ENCODE data around the gene TCEA3. TPM values are rescaled to one million over a fixed set of nuclear protein-coding genes. Genes with fewer than 3 reads are reported as not detected.

The TCEA3 gene
- total and polyA plus RNA-seq, 7 donors = 70.2 to 301 (median 195) TPM

- intact Hi-C loops (cut with DNase I) = no loop called here
- no peaks in the 10 kb centered on the region for H3K9me3 ChIP-seq
- no peaks in the 10 kb centered on the region for H3K4me1 ChIP-seq
- peaks cover 10 to 99% of the 10 kb centered on the region in 2 donors for H3K36me3 ChIP-seq (ENCODE audit: insufficient read depth in 1 of 2, low read depth in 1 of 2)
- ATAC-seq (no peak), DNase-seq (no peak)
- 85 to 93% (median 87%) methylated on average over 8 of the region's 8 CpGs for WGBS, 3 donors
- TF ChIP-seq CTCF (IDR thresholded peaks at IDR 0.05) = no peak
- no peak overlapping the region for H3K27ac ChIP-seq
- no peak overlapping the region for H3K4me3 ChIP-seq
- no peaks in the 10 kb centered on the region for H3K27me3 ChIP-seq (ENCODE audit: insufficient read depth in 3 of 3, low read length in 2 of 3)
These were observed 92.8 kb downstream of the TCEA3 start for GRCh38 chr1:23331713-23332112.

Other genes with a start within 250 kb of the TCEA3 start
- gene HTR1D, start 207.2 kb downstream of the TCEA3 start, total RNA-seq = not detected
- under 1 TPM in 2 of 3 donors, not detected in 1; 0.03 to 0.06 TPM for gene HTR1D, start 207.2 kb downstream of the TCEA3 start, polyA plus RNA-seq
- gene HNRNPR, start 80.5 kb downstream of the TCEA3 start, total RNA-seq = 10 to 100 TPM; 39.8 to 81.0 (median 71.4) TPM
- 100 to 1,000 TPM in 1 of 3 donors, 10 to 100 TPM in 2; 46.3 to 107 (median 94.0) TPM for gene HNRNPR, start 80.5 kb downstream of the TCEA3 start, polyA plus RNA-seq
- 10 to 100 TPM in 1 of 4 donors, 1 to 10 TPM in 3; 6.8 to 11.5 (median 8.6) TPM for gene ZNF436, start 54.9 kb downstream of the TCEA3 start, total RNA-seq
- gene ZNF436, start 54.9 kb downstream of the TCEA3 start, polyA plus RNA-seq = 1 to 10 TPM; 2.2 to 7.2 (median 3.1) TPM
- gene ASAP3, start 59.4 kb upstream of the TCEA3 start, total RNA-seq = 10 to 100 TPM; 37.9 to 68.0 (median 52.1) TPM
- 10 to 100 TPM; 13.3 to 45.8 (median 33.6) TPM for gene ASAP3, start 59.4 kb upstream of the TCEA3 start, polyA plus RNA-seq
- gene E2F2, start 106.5 kb upstream of the TCEA3 start, total RNA-seq = under 1 TPM in 3 of 4 donors, not detected in 1; 0.06 to 0.32 (median 0.17) TPM
- under 1 TPM in 2 of 3 donors, not detected in 1; 0.03 to 0.05 TPM for gene E2F2, start 106.5 kb upstream of the TCEA3 start, polyA plus RNA-seq
- gene ID3, start 134.8 kb upstream of the TCEA3 start, total RNA-seq = 10 to 100 TPM; 17.8 to 97.3 (median 81.2) TPM
- gene ID3, start 134.8 kb upstream of the TCEA3 start, polyA plus RNA-seq = 100 to 1,000 TPM in 1 of 3 donors, 10 to 100 TPM in 2; 26.8 to 126 (median 33.7) TPM

Measured in psoas muscle (tissue), 8 donors.